Mesodermal cell (in vitro differentiated cells): ENCODE results near the gene KIF20B.

Experiments
- H3K27ac ChIP-seq: 2 replicates; pipeline ENCODE4 v1.7.0; 2013; ENCODE audit warnings: mild to moderate bottlenecking, low read depth, low read length, moderate library complexity; ENCODE audit not compliant: severe bottlenecking
- H3K36me3 ChIP-seq: 2 replicates; pipeline ENCODE4 v1.7.1; 2013; ENCODE audit warnings: mild to moderate bottlenecking, low read length, moderate library complexity; ENCODE audit not compliant: control insufficient read depth, insufficient read depth
- H3K4me1 ChIP-seq: one replicate; pipeline ENCODE4 v1.7.1; 2013; ENCODE audit warnings: mild to moderate bottlenecking, low read length; ENCODE audit not compliant: insufficient read depth, control insufficient read depth, poor library complexity, severe bottlenecking
- H3K4me3 ChIP-seq: 2 replicates; pipeline ENCODE4 v1.7.0; 2013; ENCODE audit warnings: low read length, control low read depth, mild to moderate bottlenecking; ENCODE audit not compliant: insufficient read depth, poor library complexity, severe bottlenecking; ENCODE audit errors: extremely low read depth
- H3K9me3 ChIP-seq: 2 replicates; pipeline ENCODE4 v1.7.1; 2013; ENCODE audit warnings: mild to moderate bottlenecking, low read length, moderate library complexity; ENCODE audit not compliant: control insufficient read depth
- WGBS, 2 experiments: methylation state at CpG; one replicate each; pipeline ENCODE4 v1.1.5; 2013; ENCODE audit warnings: missing lambda C conversion rate in 2 of 2; ENCODE audit not compliant: insufficient coverage in 2 of 2; 5-methylcytosine and 5-hydroxymethylcytosine counted together

KIF20B gene

DNA sequence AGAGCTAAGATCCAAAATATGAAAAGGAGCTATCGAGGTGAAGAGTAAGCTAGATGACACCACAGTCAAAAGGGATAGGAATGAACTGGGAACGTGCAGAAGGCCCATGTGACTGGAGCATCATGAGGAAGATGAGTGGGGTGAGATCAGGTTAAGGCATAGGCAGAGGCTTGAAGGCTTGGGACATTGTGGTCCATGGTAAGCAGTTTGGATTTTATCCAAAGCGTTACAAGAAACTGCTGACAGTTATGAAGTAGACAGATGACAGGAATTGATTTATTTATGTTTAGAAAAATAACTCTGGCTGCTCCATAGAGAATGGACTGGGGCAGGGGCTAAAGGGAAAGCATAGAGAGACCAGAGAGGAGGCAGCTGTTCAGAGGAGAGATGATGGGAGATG lies 38.2 kb upstream of the KIF20B start:
- Histone ChIP-seq H3K9me3 (no peaks in the 10 kb centered on the region), H3K4me1 (no peaks in the 10 kb centered on the region), H3K36me3 (no peaks in the 10 kb centered on the region), H3K27ac (no peak overlapping the region), H3K4me3 (no peak overlapping the region)
- 75 to 92% methylated on average over 3 of the region's 3 CpGs for WGBS, 2 experiments

- H3K4me1 ChIP-seq = no peaks in the 10 kb centered on the region
- no peak overlapping the region for H3K27ac ChIP-seq
- no peaks in the 10 kb centered on the region for H3K9me3 ChIP-seq
- 70 to 82% methylated on average over 2 of the region's 3 CpGs for WGBS, 2 experiments
- H3K4me3 ChIP-seq = no peak overlapping the region
- no peaks in the 10 kb centered on the region for H3K36me3 ChIP-seq
Observed at GRCh38 chr10:89664203-89664602, 37.2 kb upstream of the KIF20B start.

GRCh38 chr10:89665302-89665701 lies 36.1 kb upstream of the KIF20B start:
- H3K9me3 ChIP-seq = no peaks in the 10 kb centered on the region
- no peak overlapping the region for H3K27ac ChIP-seq
- WGBS, 2 experiments = 75 to 89% methylated on average over 2 of the region's 2 CpGs
- no peak overlapping the region for H3K4me3 ChIP-seq
- H3K36me3 ChIP-seq = no peaks in the 10 kb centered on the region
- H3K4me1 ChIP-seq = no peaks in the 10 kb centered on the region

DNA sequence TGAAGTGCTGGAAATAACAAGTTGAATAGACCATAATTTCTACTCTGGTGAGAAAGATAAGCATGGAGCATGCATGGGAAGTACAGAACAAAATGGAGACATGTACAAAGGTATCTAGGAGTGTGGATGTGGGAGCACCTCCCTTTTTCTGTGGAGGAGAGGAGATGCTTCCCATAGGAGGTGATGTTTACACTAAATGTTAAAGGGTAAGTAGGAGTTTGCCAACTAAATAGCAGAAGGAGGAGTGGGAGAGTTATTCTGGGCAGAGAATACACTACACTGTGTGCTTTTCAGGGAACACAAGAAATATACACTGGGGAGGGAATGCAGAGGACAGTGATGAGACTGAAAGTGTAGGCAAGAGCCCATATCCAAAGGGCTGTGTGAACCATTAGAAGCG lies 35.3 kb upstream of the KIF20B start:
- WGBS, 2 experiments = 100% methylated on average over 1 of the region's 1 CpG
- Histone ChIP-seq H3K4me3 (no peak overlapping the region), H3K36me3 (no peaks in the 10 kb centered on the region), H3K4me1 (no peaks in the 10 kb centered on the region), H3K9me3 (no peaks in the 10 kb centered on the region), H3K27ac (no peak overlapping the region)

GRCh38 chr10:89668386-89669071 lies 32.9 kb upstream of the KIF20B start:
- Histone ChIP-seq H3K4me1 (no peaks in the 10 kb centered on the region), H3K4me3 (no peak overlapping the region), H3K9me3 (no peaks in the 10 kb centered on the region), H3K36me3 (no peaks in the 10 kb centered on the region), H3K27ac (no peak overlapping the region)
- WGBS, 2 experiments = 82 to 96% methylated on average over 2 to 3 of the region's 3 CpGs

GRCh38 chr10:89669985-89670384 lies 31.4 kb upstream of the KIF20B start:
- Histone ChIP-seq H3K36me3 (no peaks in the 10 kb centered on the region), H3K27ac (no peak overlapping the region), H3K9me3 (no peaks in the 10 kb centered on the region), H3K4me3 (no peak overlapping the region), H3K4me1 (no peaks in the 10 kb centered on the region)
- no CpG with 5 or more reads among the region's 1 CpG for WGBS, 2 experiments

DNA sequence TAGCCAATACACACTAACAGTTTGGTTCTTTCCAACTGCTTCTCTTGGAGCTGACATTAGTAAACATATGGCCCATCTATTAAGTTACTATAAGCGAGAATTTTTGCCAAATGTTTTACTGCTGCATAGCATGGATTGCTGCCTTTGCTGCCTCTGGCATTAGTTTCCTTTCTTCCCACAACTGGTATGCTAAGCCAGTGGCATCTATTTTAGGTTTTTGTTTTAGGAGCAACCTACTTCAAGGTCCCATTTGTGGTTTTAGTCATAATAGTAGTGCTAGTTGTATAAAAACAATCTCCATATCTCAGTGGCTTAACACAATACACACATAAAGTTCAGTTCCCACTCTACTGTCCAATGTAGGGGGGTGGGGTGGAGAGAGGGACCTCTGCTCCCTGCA lies 30.5 kb upstream of the KIF20B start:
- 91% methylated on average over 1 of the region's 1 CpG; no CpG with 5 or more reads in 1 of the 2 experiments for WGBS, 2 experiments
- no peaks in the 10 kb centered on the region for H3K4me1 ChIP-seq
- no peaks in the 10 kb centered on the region for H3K9me3 ChIP-seq
- no peaks in the 10 kb centered on the region for H3K36me3 ChIP-seq
- no peak overlapping the region for H3K27ac ChIP-seq
- no peak overlapping the region for H3K4me3 ChIP-seq

DNA sequence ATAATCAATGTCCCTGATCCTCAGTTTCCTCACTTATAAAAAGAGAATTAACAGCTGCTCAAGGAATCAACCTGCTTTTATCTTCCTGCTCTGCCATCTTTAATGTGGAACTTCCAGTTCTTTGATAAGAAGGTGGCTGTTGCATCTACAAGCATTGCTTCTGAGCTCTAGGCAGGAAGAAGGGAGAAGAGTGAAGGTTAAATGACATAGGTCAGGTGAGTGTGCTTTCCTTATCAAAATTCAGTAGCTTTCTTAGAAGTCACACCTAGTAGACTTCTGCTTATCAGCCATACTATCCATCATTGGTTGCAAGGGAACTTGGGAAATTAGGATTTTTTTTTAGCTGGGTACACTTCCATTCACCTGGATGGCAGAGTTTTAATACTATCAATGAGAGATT lies 24.0 kb upstream of the KIF20B start:
- no peaks in the 10 kb centered on the region for H3K9me3 ChIP-seq
- H3K4me1 ChIP-seq = no peaks in the 10 kb centered on the region
- H3K36me3 ChIP-seq = no peaks in the 10 kb centered on the region
- H3K27ac ChIP-seq = no peak overlapping the region
- H3K4me3 ChIP-seq = no peak overlapping the region

GRCh38 chr10:89679986-89680385 lies 21.4 kb upstream of the KIF20B start:
- Histone ChIP-seq H3K27ac (no peak overlapping the region), H3K36me3 (no peaks in the 10 kb centered on the region), H3K4me1 (no peaks in the 10 kb centered on the region), H3K4me3 (no peak overlapping the region), H3K9me3 (no peaks in the 10 kb centered on the region)
- WGBS, 2 experiments = 79 to 90% methylated on average over 2 of the region's 3 CpGs

DNA sequence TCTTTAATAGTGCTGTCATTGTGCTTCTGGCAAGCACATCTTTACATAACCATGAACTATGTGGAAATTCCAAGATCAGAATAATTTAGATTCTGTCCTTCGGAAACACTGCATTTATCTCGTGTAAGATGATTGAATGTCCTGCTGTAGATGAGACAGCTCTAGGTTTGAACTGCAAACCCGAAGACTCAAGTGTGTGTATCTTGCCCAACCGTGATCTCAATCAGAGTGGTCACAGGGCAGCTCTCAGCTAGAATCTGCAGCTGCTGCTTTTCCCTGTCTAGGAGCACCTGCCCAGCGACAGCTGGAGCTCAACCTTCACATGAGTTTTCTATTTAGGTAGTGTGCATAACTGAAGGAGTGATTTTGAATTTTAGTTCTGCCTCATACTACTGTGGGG lies 17.5 kb upstream of the KIF20B start:
- H3K36me3 ChIP-seq = no peaks in the 10 kb centered on the region
- no peaks in the 10 kb centered on the region for H3K9me3 ChIP-seq
- WGBS, 2 experiments = 85 to 95% methylated on average over 4 of the region's 5 CpGs
- H3K4me3 ChIP-seq = no peak overlapping the region
- no peaks in the 10 kb centered on the region for H3K4me1 ChIP-seq
- H3K27ac ChIP-seq = no peak overlapping the region

DNA sequence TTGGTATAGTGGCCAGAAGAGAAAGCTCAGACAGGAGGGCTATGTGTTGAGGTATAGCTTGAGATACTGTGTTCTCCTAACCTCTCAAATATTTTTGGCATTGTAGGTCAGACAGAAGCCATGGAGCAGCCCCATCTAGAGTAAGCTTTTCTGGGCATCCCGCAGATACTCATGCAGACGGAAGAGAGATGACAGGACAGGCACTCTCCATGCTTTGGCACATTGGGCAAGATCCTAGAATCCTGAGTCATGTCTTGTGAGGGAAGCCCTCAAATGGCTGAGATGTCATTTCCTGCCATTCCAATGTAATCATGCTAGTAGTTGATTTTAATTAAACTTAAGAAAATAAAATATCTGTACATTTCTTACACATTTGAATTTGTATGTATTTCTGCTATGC lies 16.8 kb upstream of the KIF20B start:
- WGBS, 2 experiments = 79 to 95% methylated on average over 2 of the region's 2 CpGs
- Histone ChIP-seq H3K9me3 (no peaks in the 10 kb centered on the region), H3K4me1 (no peaks in the 10 kb centered on the region), H3K36me3 (no peaks in the 10 kb centered on the region), H3K4me3 (no peak overlapping the region), H3K27ac (no peak overlapping the region)
